ENCODE results near the gene FIBP. TPM values are rescaled to one million over a fixed set of nuclear protein-coding genes. Genes with fewer than 3 reads are reported as not detected.
A peak's percentile ranks its signal among the peaks of the same experiment; 100 is the strongest.

The FIBP gene
- total RNA-seq, 1 donor from 2014 or later: 44.0 TPM

DNA sequence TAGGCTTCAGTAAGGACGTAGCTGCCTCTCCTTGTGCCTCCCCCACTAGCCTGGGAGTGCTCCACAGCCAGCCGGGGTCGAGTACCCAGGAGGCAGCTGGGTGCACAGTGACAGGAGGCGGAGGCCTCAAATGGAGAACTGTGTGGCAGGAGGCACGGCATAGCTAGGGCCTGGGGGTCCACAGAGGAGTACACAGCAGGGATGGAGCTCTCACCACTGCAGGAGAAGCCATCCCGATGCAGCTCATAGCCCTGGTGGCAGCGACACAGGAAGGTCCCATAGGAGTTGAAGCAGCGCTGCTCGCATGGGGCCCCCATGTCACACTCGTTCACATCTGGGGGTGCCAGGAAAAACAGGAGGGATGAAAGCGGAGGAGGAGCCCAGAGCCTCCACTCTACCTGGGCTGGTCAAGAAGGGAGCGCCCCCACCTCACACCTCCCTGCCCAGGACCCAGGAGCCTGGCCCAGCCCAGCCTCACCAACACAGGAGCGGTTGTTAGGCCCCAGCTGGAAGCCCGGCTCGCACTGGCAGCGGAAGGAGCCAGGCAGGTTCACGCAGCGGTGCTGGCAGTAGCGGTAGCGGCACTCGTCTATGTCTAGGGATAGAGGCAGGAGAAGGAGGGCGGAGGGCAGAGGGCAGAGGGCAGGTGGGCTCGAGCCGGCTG lies 18.5 kb downstream of the FIBP start:
- Histone ChIP-seq H3K27ac (no peak overlapping the region), H3K36me3 (peaks cover 46% of the 10 kb centered on the region), H3K4me1 (peaks cover 26% of the 10 kb centered on the region), H3K9me3 (no peaks in the 10 kb centered on the region), H3K4me3 (no peak overlapping the region), H3K27me3 (ENCODE audit: low read depth) (no peaks in the 10 kb centered on the region)
- no peak for ATAC-seq
- TF ChIP-seq, protein P1, sequence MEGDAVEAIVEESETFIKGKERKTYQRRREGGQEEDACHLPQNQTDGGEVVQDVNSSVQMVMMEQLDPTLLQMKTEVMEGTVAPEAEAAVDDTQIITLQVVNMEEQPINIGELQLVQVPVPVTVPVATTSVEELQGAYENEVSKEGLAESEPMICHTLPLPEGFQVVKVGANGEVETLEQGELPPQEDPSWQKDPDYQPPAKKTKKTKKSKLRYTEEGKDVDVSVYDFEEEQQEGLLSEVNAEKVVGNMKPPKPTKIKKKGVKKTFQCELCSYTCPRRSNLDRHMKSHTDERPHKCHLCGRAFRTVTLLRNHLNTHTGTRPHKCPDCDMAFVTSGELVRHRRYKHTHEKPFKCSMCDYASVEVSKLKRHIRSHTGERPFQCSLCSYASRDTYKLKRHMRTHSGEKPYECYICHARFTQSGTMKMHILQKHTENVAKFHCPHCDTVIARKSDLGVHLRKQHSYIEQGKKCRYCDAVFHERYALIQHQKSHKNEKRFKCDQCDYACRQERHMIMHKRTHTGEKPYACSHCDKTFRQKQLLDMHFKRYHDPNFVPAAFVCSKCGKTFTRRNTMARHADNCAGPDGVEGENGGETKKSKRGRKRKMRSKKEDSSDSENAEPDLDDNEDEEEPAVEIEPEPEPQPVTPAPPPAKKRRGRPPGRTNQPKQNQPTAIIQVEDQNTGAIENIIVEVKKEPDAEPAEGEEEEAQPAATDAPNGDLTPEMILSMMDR (IDR thresholded peaks at IDR 0.05): no peak
- intact Hi-C loops (cut with DNase I): no loop called here
- peak; percentile 45 for DNase-seq

- TF ChIP-seq, protein P1 (IDR thresholded peaks at IDR 0.05): no peak
- Histone ChIP-seq H3K9me3 (no peaks in the 10 kb centered on the region), H3K4me1 (peaks cover 23% of the 10 kb centered on the region), H3K4me3 (no peak overlapping the region), H3K27me3 (ENCODE audit: low read depth) (no peaks in the 10 kb centered on the region), H3K36me3 (peaks cover 55% of the 10 kb centered on the region), H3K27ac (no peak overlapping the region)
- no peak for ATAC-seq
- intact Hi-C loops (cut with DNase I): no loop called here
- no peak for DNase-seq
Measured at GRCh38 chr11:65868907-65869306, 19.4 kb downstream of the FIBP start.

DNA sequence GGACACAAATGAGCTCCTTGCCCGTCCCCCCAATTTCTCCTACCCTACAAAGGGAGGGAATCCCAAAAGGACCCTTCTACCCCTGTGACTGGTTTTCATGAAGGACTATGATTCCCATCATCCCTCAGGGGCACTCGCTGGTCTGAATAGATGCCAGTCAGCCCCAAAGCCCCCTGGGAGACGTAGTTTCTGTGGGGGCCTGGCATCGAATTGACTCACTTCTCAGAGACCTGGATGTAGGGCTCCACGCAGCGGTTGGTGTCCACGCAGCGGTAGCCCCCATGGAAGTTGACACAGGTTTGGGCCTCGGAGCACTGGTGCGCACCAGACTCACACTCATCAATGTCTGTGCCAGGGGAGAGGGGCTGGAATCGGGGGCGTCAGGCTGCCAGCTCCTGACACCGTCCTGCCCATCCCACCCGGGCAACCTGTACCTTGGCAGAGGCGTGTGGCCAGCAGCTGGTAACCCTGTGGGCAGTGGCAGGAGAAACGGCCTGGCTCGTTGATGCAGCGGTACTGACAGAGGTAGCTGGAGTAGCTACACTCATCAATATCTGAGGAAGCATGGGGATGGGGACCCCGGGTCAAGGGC lies 20.1 kb downstream of the FIBP start:
- Histone ChIP-seq H3K9me3 (no peaks in the 10 kb centered on the region), H3K4me3 (no peak overlapping the region), H3K27me3 (ENCODE audit: low read depth) (no peaks in the 10 kb centered on the region), H3K36me3 (peaks cover 62% of the 10 kb centered on the region), H3K27ac (no peak overlapping the region), H3K4me1 (peaks cover 19% of the 10 kb centered on the region)
- TF ChIP-seq, protein P1 (IDR thresholded peaks at IDR 0.05): no peak
- intact Hi-C loops (cut with DNase I): no loop called here
- ATAC-seq: no peak
- DNase-seq: peak; percentile 47

GRCh38 chr11:65867284-65868071 lies 20.8 kb downstream of the FIBP start:
- Histone ChIP-seq H3K27ac (no peak overlapping the region), H3K27me3 (ENCODE audit: low read depth) (no peaks in the 10 kb centered on the region), H3K4me3 (no peak overlapping the region), H3K36me3 (peaks cover 69% of the 10 kb centered on the region), H3K9me3 (no peaks in the 10 kb centered on the region), H3K4me1 (peaks cover 24% of the 10 kb centered on the region)
- DNase-seq (peak; percentile 45), ATAC-seq (no peak)
- intact Hi-C loops (cut with DNase I): no loop called here
- TF ChIP-seq, protein P1 (IDR thresholded peaks at IDR 0.05): no peak

DNA sequence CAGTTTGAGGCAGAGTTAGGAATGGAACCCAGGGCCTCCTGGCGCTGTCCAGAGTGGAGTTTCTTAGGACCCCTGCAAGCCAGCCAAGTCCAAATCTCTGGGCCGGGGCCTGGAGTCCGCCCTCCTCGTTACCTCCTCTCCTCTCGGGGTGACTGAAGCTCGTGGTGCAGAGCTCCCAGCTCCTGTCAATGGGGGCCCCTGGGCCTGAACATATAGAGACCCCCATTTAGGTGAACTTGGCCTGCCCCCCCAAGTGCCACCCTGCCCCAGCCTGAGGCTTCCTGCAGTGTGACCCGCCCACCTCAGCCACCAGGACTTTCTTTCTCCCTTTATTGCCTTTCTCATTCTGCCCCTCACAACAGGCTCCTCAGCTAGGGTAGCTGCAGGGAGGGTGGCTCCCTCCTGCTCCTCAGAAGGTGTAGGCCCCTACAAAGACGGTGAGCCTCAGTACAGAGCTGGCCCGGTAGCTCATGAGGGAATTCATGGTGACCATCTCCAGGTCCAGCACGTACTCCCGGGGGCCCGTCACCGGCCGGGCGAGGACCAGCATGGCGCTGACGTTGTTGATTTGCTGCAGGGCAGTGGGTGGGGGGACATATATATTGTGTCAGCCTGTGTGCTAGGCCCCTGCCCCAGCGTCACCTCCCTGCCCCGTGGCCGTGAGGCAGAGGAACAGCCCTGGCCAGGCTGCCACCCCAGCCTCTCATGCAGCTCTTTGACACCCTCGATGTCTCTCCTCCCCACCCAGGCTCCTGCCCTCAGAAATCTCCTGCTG lies 21.6 kb downstream of the FIBP start:
- ATAC-seq: no peak
- H3K4me1 ChIP-seq: peaks cover 26% of the 10 kb centered on the region
- no peak overlapping the region for H3K4me3 ChIP-seq

More for the DNA sequence above, 21.6 kb downstream of the FIBP start:
- H3K9me3 ChIP-seq: no peaks in the 10 kb centered on the region
- no peak overlapping the region for H3K27ac ChIP-seq
- peak; percentile 45 for DNase-seq
- TF ChIP-seq, protein P1 (IDR thresholded peaks at IDR 0.05): no peak
- intact Hi-C loops (cut with DNase I): no loop called here
- peaks cover 77% of the 10 kb centered on the region for H3K36me3 ChIP-seq
- H3K27me3 ChIP-seq (ENCODE audit: low read depth): no peaks in the 10 kb centered on the region
